Peyer's patch (tissue), 4 donors: ENCODE results near the gene GADD45A.

Source experiments
- CTCF ChIP-seq, 6 experiments: fragments of 450-650 bp in 4 of 6; fragments of 200-600 bp in 2 of 6; sonication (generic) in 1 of 6; IDR thresholded peaks; one replicate each; pipeline ENCODE4 v1.5.1; 2017 to 2019; ENCODE audit warnings: antibody characterized with exemption in 6 of 6, mild to moderate bottlenecking in 3 of 6, moderate library complexity in 1 of 6
- POLR2A ChIP-seq, 2 donors: fragments of 450-650 bp; IDR thresholded peaks; one replicate each; pipeline ENCODE4 v1.5.1; 2017; ENCODE audit warnings: antibody characterized with exemption in 2 of 2, mild to moderate bottlenecking in 2 of 2, moderate library complexity in 2 of 2

DNA sequence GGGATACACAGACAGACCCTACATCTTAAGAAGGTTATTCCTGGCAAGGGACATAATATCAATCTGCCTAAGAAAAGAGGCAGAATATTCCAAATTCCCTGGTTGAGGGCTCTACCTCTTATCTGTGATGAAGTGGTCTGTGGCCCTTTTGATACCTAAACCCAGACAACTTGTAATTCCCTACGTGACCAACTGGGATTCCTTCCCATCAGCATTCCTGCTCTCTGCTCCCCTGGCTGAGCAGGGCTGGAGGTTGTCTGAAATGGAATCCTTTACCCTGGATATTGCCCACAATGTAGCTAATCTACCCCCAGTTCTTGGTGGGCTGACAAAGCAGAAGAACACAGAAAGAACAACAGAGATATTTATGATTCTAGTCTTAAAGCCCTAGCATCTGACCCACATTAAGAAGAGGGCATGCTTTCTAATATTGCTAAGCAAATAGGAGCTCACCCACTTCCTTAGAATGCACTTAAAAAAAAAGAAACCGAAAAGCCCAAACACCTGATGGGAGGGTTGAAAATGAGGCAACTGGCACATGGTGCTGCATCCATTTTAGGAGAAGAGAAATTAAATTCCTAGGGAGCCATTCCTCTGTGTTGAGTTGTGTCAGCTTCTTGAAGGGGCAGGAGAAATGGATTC lies 36.8 kb downstream of the GADD45A start:
- TF ChIP-seq POLR2A (IDR thresholded peaks at IDR 0.05) (no peak), CTCF (IDR thresholded peaks at IDR 0.05) (no peak)
